CD4-positive, alpha-beta T cell treated with Interleukin-6 at 100 ng/mL for 8 hours (primary cell): ENCODE data around the gene FXYD7.

Source experiments
- DNase-seq: peaks from one replicate; pipeline ENCODE4 v3.0.0-alpha.2; 2020; ENCODE audit warnings: mixed read lengths, low spot score

FXYD7 gene

DNA sequence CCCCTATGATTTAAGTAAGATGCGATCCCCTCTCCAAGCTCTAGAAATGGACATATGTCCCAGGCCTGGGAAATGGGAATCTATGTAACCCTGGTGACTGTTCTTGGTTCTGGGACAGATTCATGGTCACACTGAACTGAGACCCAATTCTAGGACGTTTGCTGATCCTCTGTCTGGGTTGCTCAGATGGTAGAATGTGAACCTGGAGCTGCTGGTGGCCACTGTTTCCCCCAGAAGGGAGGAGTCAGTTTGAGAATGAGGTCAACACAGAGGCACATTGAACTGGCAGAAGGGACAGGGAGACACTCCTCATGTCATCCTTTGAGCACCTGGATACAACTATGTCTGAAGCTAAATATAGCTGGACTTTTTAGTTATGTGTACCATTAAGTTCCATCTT lies 56.4 kb downstream of the FXYD7 start:
- no peak for DNase-seq

DNA sequence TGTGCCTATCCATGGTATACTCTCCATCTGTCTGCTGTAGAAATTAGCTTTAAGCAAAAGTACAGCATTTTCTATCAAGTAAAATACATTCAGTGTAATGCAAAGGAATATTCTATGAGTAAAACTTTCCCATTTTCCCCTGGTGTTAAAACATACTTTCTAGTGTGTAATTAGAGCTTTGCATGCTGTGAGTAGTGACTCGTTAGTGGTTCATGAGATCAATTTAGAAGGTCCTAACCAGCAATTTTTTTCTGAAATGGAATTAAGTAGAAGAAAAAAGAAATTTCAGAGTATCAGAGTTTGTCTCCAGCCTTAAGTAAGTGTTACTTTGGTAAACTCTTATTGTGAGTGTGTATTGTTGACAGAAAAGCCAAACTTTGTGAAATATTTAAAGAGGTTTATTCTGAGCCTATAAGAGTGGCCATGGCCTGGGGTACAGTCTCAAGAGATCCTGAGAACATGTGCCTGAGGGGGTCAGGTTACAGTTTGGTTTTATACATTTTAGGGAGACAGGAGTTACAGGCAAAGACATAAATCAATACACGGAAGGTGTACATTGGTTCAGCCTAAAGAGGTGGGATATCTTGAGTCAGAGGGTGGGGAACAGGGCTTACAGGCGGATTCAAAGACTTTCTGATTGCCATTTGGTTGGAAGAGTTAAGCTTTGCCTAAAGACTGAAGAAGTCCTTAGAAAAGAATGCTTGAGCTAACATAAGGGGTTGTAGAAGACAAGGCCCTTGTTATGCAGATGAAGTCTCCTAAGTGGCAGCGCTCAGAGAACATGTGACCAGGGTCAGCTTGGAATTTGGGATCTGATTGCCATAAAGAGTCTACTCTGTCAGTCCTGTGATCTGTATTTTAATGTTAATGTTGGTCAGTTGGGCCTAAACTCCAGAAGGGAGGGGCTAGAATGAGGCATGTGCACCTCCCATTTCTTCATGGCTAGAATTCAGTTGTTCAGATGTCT lies 60.0 kb downstream of the FXYD7 start:
- DNase-seq = no peak
